ENCODE results near the gene HHAT. TPM values are rescaled to one million over a fixed set of nuclear protein-coding genes. Genes with fewer than 3 reads are reported as not detected.

HHAT gene
- total and polyA plus RNA-seq, 2 donors (not counting 3 experiments of a cell fraction or from before 2014, with no cell fraction given) = 2.4 to 4.3 TPM

- Histone ChIP-seq H3K9me3 (replicated peaks; ENCODE audit: control insufficient read depth, insufficient read depth, low read length) (no peaks in the 10 kb centered on the region), H3K27ac (ENCODE audit: insufficient read depth, low read depth, low read length) (no peak overlapping the region), H2AFZ (ENCODE audit: low read depth, low read length) (peak overlapping the region; percentile 7), H3K9ac (replicated peaks; ENCODE audit: extremely low read depth, insufficient read depth, low read length) (peak overlapping the region; percentile 35), H3K9me1 (replicated peaks; ENCODE audit: control insufficient read depth, extremely low read depth, insufficient read depth, low read length) (no peaks in the 10 kb centered on the region), H4K20me1 (replicated peaks; ENCODE audit: control insufficient read depth, extremely low read depth, insufficient read depth, low read length) (no peaks in the 10 kb centered on the region), H3K4me2 (ENCODE audit: insufficient read depth, low read length) (peak overlapping the region; percentile 48), H3K79me2 (ENCODE audit: control insufficient read depth, insufficient read depth, low read length) (no peaks in the 10 kb centered on the region), H3K36me3 (ENCODE audit: control insufficient read depth in 2 of 2, extremely low read depth in 1 of 2, insufficient read depth in 2 of 2, low read length in 2 of 2) (no peaks in the 10 kb centered on the region), H3K4me3 (replicated peaks in 1 of 3; ENCODE audit: insufficient read depth in 1 of 3, low read depth in 1 of 3, low read length in 3 of 3) (peak overlapping the region in 2 of 3 experiments; percentile 5 to 31), H3K4me1 (ENCODE audit: control insufficient read depth, extremely low read depth, insufficient read depth, low read length) (no peaks in the 10 kb centered on the region), H3K27me3 (ENCODE audit: control insufficient read depth in 2 of 2, insufficient read depth in 2 of 2, low read length in 2 of 2) (peaks cover 22 to 25% of the 10 kb centered on the region in 2 experiments)
- POLR2A ChIA-PET = interaction anchor here (1.1 kb wide), 1 partner anchor 81 kb away, joined by 3 read pairs; no protein-coding TSS in a partner anchor
- intact Hi-C loops (cut with micrococcal nuclease) (loop anchor here (2.0 kb wide), 1 partner anchor 54 kb away; no protein-coding TSS in a partner anchor), dilution Hi-C loops (cut with MboI; ENCODE audit: extremely low pct_ligation_motif_present, low sequenced_read_pairs) (no loop called here)
- CTCF ChIA-PET = interaction anchor here (1.3 to 3.2 kb wide), 5 partner anchors 9 to 92 kb away, joined by 3 to 14 read pairs (median 4); partner anchors contain the start of gene SERTAD4
- no peak for TF ChIP-seq POLR2A (IDR thresholded peaks at IDR 0.05; ENCODE audit: low read depth, low read length)
- no peak for TF ChIP-seq FOS (IDR thresholded peaks at IDR 0.05; ENCODE audit: borderline replicate concordance, insufficient read depth, low read length)
- TF ChIP-seq CTCF (IDR thresholded peaks at IDR 0.05; ENCODE audit: extremely low read depth in 1 of 2, insufficient read depth in 1 of 2, low read depth in 1 of 2, low read length in 2 of 2) = peak; percentile 16 to 48
- BruUV-seq (replicated peaks) = no TSS peak
- DNase-seq (ENCODE audit: low read depth, low spot score) (peak; percentile 16), FAIRE-seq (no peak)
Observed at GRCh38 chr1:210292231-210292871, 36.4 kb upstream of the HHAT start.

DNA sequence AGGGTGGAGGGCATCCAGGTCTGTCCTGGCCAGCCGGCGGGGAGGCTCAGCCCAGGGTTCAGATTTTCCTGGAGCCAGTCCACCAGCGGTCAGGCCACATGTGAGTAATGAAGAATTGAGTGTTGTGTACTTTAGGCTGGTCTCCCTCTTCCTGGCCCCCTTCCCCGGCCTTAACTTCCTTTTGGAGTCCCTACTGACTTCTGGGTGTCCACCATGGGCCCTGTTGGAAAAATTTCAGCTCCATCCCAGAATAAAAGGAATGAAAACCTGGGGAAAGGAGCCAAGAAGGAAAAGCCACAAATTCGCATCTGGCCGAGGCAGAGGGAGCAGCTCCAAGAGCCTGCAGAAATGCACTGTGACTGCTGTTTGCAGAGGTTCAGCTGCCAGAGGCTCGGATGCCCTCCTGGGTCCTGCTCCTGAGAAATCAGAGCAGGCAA, 35.5 kb upstream of the HHAT start:
- H3K4me3 ChIP-seq (replicated peaks in 1 of 3; ENCODE audit: insufficient read depth in 1 of 3, low read depth in 1 of 3, low read length in 3 of 3) = no peak overlapping the region
- no peak overlapping the region for H2AFZ ChIP-seq (ENCODE audit: low read depth, low read length)
- no peaks in the 10 kb centered on the region for H4K20me1 ChIP-seq (replicated peaks; ENCODE audit: control insufficient read depth, extremely low read depth, insufficient read depth, low read length)
- H3K4me2 ChIP-seq (ENCODE audit: insufficient read depth, low read length) = no peak overlapping the region
- H3K9me1 ChIP-seq (replicated peaks; ENCODE audit: control insufficient read depth, extremely low read depth, insufficient read depth, low read length) = no peaks in the 10 kb centered on the region
- peaks cover 22 to 25% of the 10 kb centered on the region in 2 experiments for H3K27me3 ChIP-seq (ENCODE audit: control insufficient read depth in 2 of 2, insufficient read depth in 2 of 2, low read length in 2 of 2)
- BruUV-seq (replicated peaks) = no TSS peak
- POLR2A ChIA-PET = no interaction called here
- TF ChIP-seq FOS (IDR thresholded peaks at IDR 0.05; ENCODE audit: borderline replicate concordance, insufficient read depth, low read length) (no peak), MAX (IDR thresholded peaks at IDR 0.05; ENCODE audit: insufficient read depth, insufficient read length) (no peak), CTCF (IDR thresholded peaks at IDR 0.05; ENCODE audit: extremely low read depth in 1 of 2, insufficient read depth in 1 of 2, low read depth in 1 of 2, low read length in 2 of 2) (no peak), JUN (IDR thresholded peaks at IDR 0.05; ENCODE audit: borderline replicate concordance, insufficient read depth, insufficient read length, low read depth) (no peak), MYC (IDR thresholded peaks at IDR 0.05; ENCODE audit: low read depth, low read length) (no peak), POLR2A (IDR thresholded peaks at IDR 0.05; ENCODE audit: low read depth, low read length) (no peak), GATA2 (IDR thresholded peaks at IDR 0.05; ENCODE audit: insufficient read depth, insufficient read length, low read depth, low read length) (no peak)
- CTCF ChIA-PET = interaction anchor here (1.0 to 3.2 kb wide), 4 partner anchors 8 to 60 kb away, joined by 3 to 14 read pairs (median 6); partner anchors contain the start of gene SERTAD4
- no peak overlapping the region for H3K9ac ChIP-seq (replicated peaks; ENCODE audit: extremely low read depth, insufficient read depth, low read length)
- H3K36me3 ChIP-seq (ENCODE audit: control insufficient read depth in 2 of 2, extremely low read depth in 1 of 2, insufficient read depth in 2 of 2, low read length in 2 of 2) = no peaks in the 10 kb centered on the region
- no peaks in the 10 kb centered on the region for H3K9me3 ChIP-seq (replicated peaks; ENCODE audit: control insufficient read depth, insufficient read depth, low read length)
- dilution Hi-C loops (cut with MboI; ENCODE audit: extremely low pct_ligation_motif_present, low sequenced_read_pairs) = no loop called here
- DNase-seq (ENCODE audit: low read depth, low spot score) (no peak), FAIRE-seq (no peak)
- H3K27ac ChIP-seq (ENCODE audit: insufficient read depth, low read depth, low read length) = no peak overlapping the region
- no peaks in the 10 kb centered on the region for H3K4me1 ChIP-seq (ENCODE audit: control insufficient read depth, extremely low read depth, insufficient read depth, low read length)
- no peaks in the 10 kb centered on the region for H3K79me2 ChIP-seq (ENCODE audit: control insufficient read depth, insufficient read depth, low read length)
- intact Hi-C loops (cut with micrococcal nuclease) = loop anchor here (2.0 kb wide), 1 partner anchor 54 kb away; no protein-coding TSS in a partner anchor
